ENCODE results near the gene USP16. TPM values are rescaled to one million over a fixed set of nuclear protein-coding genes. Genes with fewer than 3 reads are reported as not detected.
"Not testable (repeated sequence)": the region's sequence is repeated elsewhere in the genome, so short reads cannot be mapped to it uniquely, and the experiment has no call there.

USP16 gene
- total and polyA plus RNA-seq, 2 experiments from 2014 or later: 30.2 to 46.8 TPM

- H3K9ac ChIP-seq: no peak overlapping the region
- no peaks in the 10 kb centered on the region for H3K27me3 ChIP-seq (replicated peaks; ENCODE audit: insufficient read depth)
- H3K79me2 ChIP-seq (ENCODE audit: insufficient read depth): peaks cover 68% of the 10 kb centered on the region
- no peak overlapping the region for H3K4me2 ChIP-seq (ENCODE audit: unreplicated experiment)
- H2AFZ ChIP-seq: no peak overlapping the region
- TF ChIP-seq EZH2 (IDR thresholded peaks at IDR 0.05; ENCODE audit: insufficient read depth, poor library complexity, severe bottlenecking) (no peak), EZH2phosphoT487 (IDR thresholded peaks at IDR 0.05; ENCODE audit: insufficient read depth, low read depth) (no peak)
- H4K20me1 ChIP-seq (ENCODE audit: insufficient read depth): no peaks in the 10 kb centered on the region
- no peak for DNase-seq
- H3K9me2 ChIP-seq (ENCODE audit: insufficient read depth): no peaks in the 10 kb centered on the region
- in situ Hi-C loops (cut with MboI): no loop called here
- no peaks in the 10 kb centered on the region for H3K9me3 ChIP-seq (ENCODE audit: low read depth)
- no peaks in the 10 kb centered on the region; the same call in 1 of the 2 replicates for H3F3A ChIP-seq (ENCODE audit: insufficient read depth)
- no peak overlapping the region for H3K27ac ChIP-seq
- no peak overlapping the region for H3K4me3 ChIP-seq
- WGBS, 2 experiments (ENCODE audit: low coverage in 1 of 2, low lambda C conversion rate in 2 of 2, missing lambda C conversion rate in 2 of 2): 94 to 98% methylated on average over 4 of the region's 4 CpGs
- H3K36me3 ChIP-seq (ENCODE audit: low read depth): peaks cover 31% of the 10 kb centered on the region
- peaks cover 21% of the 10 kb centered on the region for H3K4me1 ChIP-seq (ENCODE audit: insufficient read depth)
These were observed 37.8 kb upstream of the USP16 start for GRCh38 chr21:28986677-28987076.

- Histone ChIP-seq H3K4me2 (ENCODE audit: unreplicated experiment) (peak overlapping the region; percentile 64), H3K9ac (peak overlapping the region; percentile 55), H3K4me1 (ENCODE audit: insufficient read depth) (peaks cover 23% of the 10 kb centered on the region), H3K27ac (peak overlapping the region; percentile 77), H3K79me2 (ENCODE audit: insufficient read depth) (peaks cover 77% of the 10 kb centered on the region), H3K36me3 (ENCODE audit: low read depth) (peaks cover 18% of the 10 kb centered on the region)
- H3K27me3 ChIP-seq (replicated peaks; ENCODE audit: insufficient read depth); H2AFZ ChIP-seq; H3F3A ChIP-seq (ENCODE audit: insufficient read depth); in situ Hi-C loops (cut with MboI); H3K9me3 ChIP-seq (ENCODE audit: low read depth); H3K4me3 ChIP-seq; H4K20me1 ChIP-seq (ENCODE audit: insufficient read depth); H3K9me2 ChIP-seq (ENCODE audit: insufficient read depth): not testable (repeated sequence)
- peak; percentile 80 for DNase-seq
- 62 to 68% methylated on average over 6 of the region's 6 CpGs for WGBS, 2 experiments (ENCODE audit: low coverage in 1 of 2, low lambda C conversion rate in 2 of 2, missing lambda C conversion rate in 2 of 2)
These were observed 36.3 kb upstream of the USP16 start for GRCh38 chr21:28988146-28988545.

- Histone ChIP-seq H3K27ac (peak overlapping the region; percentile 77), H3K79me2 (ENCODE audit: insufficient read depth) (peaks cover 56% of the 10 kb centered on the region), H3K4me3 (peak overlapping the region; percentile 88), H3K9me2 (ENCODE audit: insufficient read depth) (no peaks in the 10 kb centered on the region), H4K20me1 (ENCODE audit: insufficient read depth) (no peaks in the 10 kb centered on the region), H3K36me3 (ENCODE audit: low read depth) (no peaks in the 10 kb centered on the region), H3K27me3 (replicated peaks; ENCODE audit: insufficient read depth) (no peaks in the 10 kb centered on the region), H3K4me1 (ENCODE audit: insufficient read depth) (peaks cover 28% of the 10 kb centered on the region), H3K9ac (peak overlapping the region; percentile 89), H3K9me3 (ENCODE audit: low read depth) (no peaks in the 10 kb centered on the region), H2AFZ (peak overlapping the region; percentile 87), H3F3A (ENCODE audit: insufficient read depth) (peaks cover 7% of the 10 kb centered on the region; the same call in 1 of the 2 replicates), H3K4me2 (ENCODE audit: unreplicated experiment) (peak overlapping the region; percentile 95)
- WGBS, 2 experiments (ENCODE audit: low coverage in 1 of 2, low lambda C conversion rate in 2 of 2, missing lambda C conversion rate in 2 of 2): 1 to 3% methylated on average over 14 of the region's 14 CpGs
- in situ Hi-C loops (cut with MboI): no loop called here
- peak; percentile 44 for DNase-seq
- no peak for TF ChIP-seq EZH2phosphoT487 (IDR thresholded peaks at IDR 0.05; ENCODE audit: insufficient read depth, low read depth)
- no peak for TF ChIP-seq EZH2 (IDR thresholded peaks at IDR 0.05; ENCODE audit: insufficient read depth, poor library complexity, severe bottlenecking)
These were observed 32.5 kb upstream of the USP16 start for GRCh38 chr21:28991861-28992525.

- Histone ChIP-seq H3K4me3 (peak within 1 kb of the TSS; percentile 88), H3K79me2 (ENCODE audit: insufficient read depth) (peaks cover 49% of the 10 kb centered on the region), H3K9ac (peak within 1 kb of the TSS; percentile 89), H3K9me2 (ENCODE audit: insufficient read depth) (no peaks in the 10 kb centered on the region), H4K20me1 (ENCODE audit: insufficient read depth) (no peaks in the 10 kb centered on the region), H3F3A (ENCODE audit: insufficient read depth) (peaks cover 7% of the 10 kb centered on the region; the same call in 1 of the 2 replicates), H3K36me3 (ENCODE audit: low read depth) (no peaks in the 10 kb centered on the region), H2AFZ (peak within 1 kb of the TSS; percentile 94), H3K27me3 (replicated peaks; ENCODE audit: insufficient read depth) (no peaks in the 10 kb centered on the region), H3K27ac (peak within 1 kb of the TSS; percentile 90), H3K9me3 (ENCODE audit: low read depth) (no peaks in the 10 kb centered on the region), H3K4me1 (ENCODE audit: insufficient read depth) (peaks cover 28% of the 10 kb centered on the region), H3K4me2 (ENCODE audit: unreplicated experiment) (peak within 1 kb of the TSS; percentile 95)
- DNase-seq: peak; percentile 99
- in situ Hi-C loops (cut with MboI): no loop called here
- WGBS, 2 experiments (ENCODE audit: low coverage in 1 of 2, low lambda C conversion rate in 2 of 2, missing lambda C conversion rate in 2 of 2): 2 to 3% methylated on average over 40 to 43 of the region's 43 CpGs
- TF ChIP-seq EZH2 (IDR thresholded peaks at IDR 0.05; ENCODE audit: insufficient read depth, poor library complexity, severe bottlenecking): no peak
- no peak for TF ChIP-seq EZH2phosphoT487 (IDR thresholded peaks at IDR 0.05; ENCODE audit: insufficient read depth, low read depth)
These were observed 31.8 kb upstream of the USP16 start, which contains the start of gene LTN1 for GRCh38 chr21:28992526-28993292. Gene LTN1 (minus strand): TSS chr21:28992877. CDS start chr21:28992805, 72 bp downstream.

Data from GM23248 (cell line).